SH-SY5Y (cell line): ENCODE results near the gene USP35.

Experiments
- GATA2 ChIP-seq: IDR thresholded peaks from 2 replicates; pipeline ENCODE4 v1.6.1; 2011; ENCODE audit warnings: mild to moderate bottlenecking, low read depth, low read length
- GATA3 ChIP-seq: IDR thresholded peaks from 2 replicates; pipeline ENCODE4 v1.6.1; 2011; ENCODE audit warnings: low read depth, mild to moderate bottlenecking, low read length, moderate library complexity

DNA sequence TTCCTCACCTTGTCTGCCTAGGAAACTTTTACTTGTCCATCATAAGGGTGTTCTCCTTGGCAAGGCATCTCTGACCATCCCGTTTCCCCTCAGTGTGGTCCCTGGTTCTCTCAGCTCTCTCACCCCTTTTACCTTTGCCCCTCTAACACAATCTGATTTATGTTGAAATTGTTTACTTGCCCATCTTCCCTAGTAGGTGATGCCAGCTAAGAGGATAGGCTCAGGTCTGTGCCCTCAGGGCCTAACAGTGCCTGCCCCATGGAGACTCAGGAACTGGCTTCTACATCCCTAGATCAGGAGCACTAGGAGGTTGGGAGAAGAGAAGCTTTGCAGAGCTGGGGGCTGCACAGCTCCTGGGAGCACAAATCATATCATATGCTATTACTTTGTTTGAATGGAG lies 28.2 kb upstream of the USP35 start:
- TF ChIP-seq GATA3: no peak
- TF ChIP-seq GATA2: no peak
